HG02678 (cell line): ENCODE measurements around the gene RFX7.
"Not testable (repeated sequence)": the region's sequence is repeated elsewhere in the genome, so short reads cannot be mapped to it uniquely, and the experiment has no call there.

Experiments used
- ATAC-seq: cut with Tn5 transposase; IDR thresholded peaks from one replicate; pipeline ENCODE4 v1.9.1; 2021; ENCODE audit warnings: mild to moderate bottlenecking, moderate library complexity; ENCODE audit not compliant: unreplicated experiment

RFX7 gene

GRCh38 chr15:56243163-56244037 is at the start of gene RFX7:
RFX7 (minus strand) TSS chr15:56243879; CDS start chr15:56243285, 594 bp downstream.
- ATAC-seq, result peak; percentile 59

GRCh38 chr15:56292546-56293316 is 49.1 kb upstream of the RFX7 start:
- no peak for ATAC-seq

GRCh38 chr15:56291741-56292140 is 48.1 kb upstream of the RFX7 start:
- no peak for ATAC-seq

- ATAC-seq, result no peak
Measured at GRCh38 chr15:56286213-56286612, 42.5 kb upstream of the RFX7 start.

- no peak for ATAC-seq
Measured at GRCh38 chr15:56281145-56281544, 37.5 kb upstream of the RFX7 start.

- no peak for ATAC-seq
Measured at GRCh38 chr15:56273724-56274123, 30.0 kb upstream of the RFX7 start.

- ATAC-seq, result no peak
Measured at GRCh38 chr15:56272454-56272853, 28.8 kb upstream of the RFX7 start.

GRCh38 chr15:56266465-56266864 is 22.8 kb upstream of the RFX7 start:
- ATAC-seq, result not testable (repeated sequence)

- no peak for ATAC-seq
Measured at GRCh38 chr15:56261854-56262509, 18.3 kb upstream of the RFX7 start.

GRCh38 chr15:56257306-56257705 is 13.6 kb upstream of the RFX7 start:
- ATAC-seq, result not testable (repeated sequence)

GRCh38 chr15:56254265-56254664 is 10.6 kb upstream of the RFX7 start:
- ATAC-seq, result no peak

- no peak for ATAC-seq
Measured at GRCh38 chr15:56252386-56252785, 8.7 kb upstream of the RFX7 start.

GRCh38 chr15:56251315-56252095 is 7.8 kb upstream of the RFX7 start:
- ATAC-seq, result no peak

- ATAC-seq, result no peak
Measured at GRCh38 chr15:56250626-56251025, 6.9 kb upstream of the RFX7 start.

- ATAC-seq, result no peak
Measured at GRCh38 chr15:56249092-56249491, 5.4 kb upstream of the RFX7 start.

- no peak for ATAC-seq
Measured at GRCh38 chr15:56248311-56248992, 4.8 kb upstream of the RFX7 start.

- ATAC-seq, result no peak
Measured at GRCh38 chr15:56247266-56247665, 3.6 kb upstream of the RFX7 start.

- ATAC-seq, result peak; percentile 70
Measured at GRCh38 chr15:56245871-56246814, 2.5 kb upstream of the RFX7 start.
